ENCODE measurements around the gene FBXO11. TPM values are rescaled to one million over a fixed set of nuclear protein-coding genes. Genes with fewer than 3 reads are reported as not detected.

The FBXO11 gene
- total RNA-seq, 1 donor from 2014 or later: 75.0 TPM

GRCh38 chr2:47809903-47810302, 96.4 kb downstream of the FBXO11 start:
- Histone ChIP-seq H3K4me1 (no peaks in the 10 kb centered on the region), H3K36me3 (peaks cover 96% of the 10 kb centered on the region), H3K9me3 (no peaks in the 10 kb centered on the region), H3K27ac (no peak overlapping the region), H3K27me3 (ENCODE audit: low read depth) (no peaks in the 10 kb centered on the region), H3K4me3 (no peak overlapping the region)
- ATAC-seq (no peak), DNase-seq (no peak)
- intact Hi-C loops (cut with DNase I): no loop called here
- no peak for TF ChIP-seq CTCF (IDR thresholded peaks at IDR 0.05)

GRCh38 chr2:47808614-47809013, 97.7 kb downstream of the FBXO11 start:
- ATAC-seq (no peak), DNase-seq (no peak)
- TF ChIP-seq CTCF (IDR thresholded peaks at IDR 0.05): no peak
- Histone ChIP-seq H3K4me3 (no peak overlapping the region), H3K4me1 (no peaks in the 10 kb centered on the region), H3K27ac (no peak overlapping the region), H3K36me3 (peaks cover 98% of the 10 kb centered on the region), H3K27me3 (ENCODE audit: low read depth) (no peaks in the 10 kb centered on the region), H3K9me3 (peaks cover under 1% of the 10 kb centered on the region)
- intact Hi-C loops (cut with DNase I): no loop called here

GRCh38 chr2:47805850-47806249, 100.4 kb downstream of the FBXO11 start:
- Histone ChIP-seq H3K27ac (no peak overlapping the region), H3K4me1 (no peaks in the 10 kb centered on the region), H3K9me3 (peaks cover 8% of the 10 kb centered on the region), H3K4me3 (no peak overlapping the region), H3K36me3 (peaks cover 99% of the 10 kb centered on the region), H3K27me3 (ENCODE audit: low read depth) (no peaks in the 10 kb centered on the region)
- ATAC-seq (no peak), DNase-seq (no peak)
- no peak for TF ChIP-seq CTCF (IDR thresholded peaks at IDR 0.05)
- intact Hi-C loops (cut with DNase I): no loop called here

GRCh38 chr2:47803770-47804169, 102.5 kb downstream of the FBXO11 start:
- ATAC-seq (no peak), DNase-seq (no peak)
- H3K36me3 ChIP-seq: peaks cover 99% of the 10 kb centered on the region
- no peak for TF ChIP-seq CTCF (IDR thresholded peaks at IDR 0.05)
- peaks cover 8% of the 10 kb centered on the region for H3K9me3 ChIP-seq
- no peaks in the 10 kb centered on the region for H3K27me3 ChIP-seq (ENCODE audit: low read depth)
- H3K4me1 ChIP-seq: no peaks in the 10 kb centered on the region
- no peak overlapping the region for H3K27ac ChIP-seq
- intact Hi-C loops (cut with DNase I): no loop called here
- H3K4me3 ChIP-seq: no peak overlapping the region

GRCh38 chr2:47803363-47803762, 102.9 kb downstream of the FBXO11 start:
- DNase-seq: no peak
- H3K4me3 ChIP-seq: no peak overlapping the region
- no peak for TF ChIP-seq CTCF (IDR thresholded peaks at IDR 0.05)
- intact Hi-C loops (cut with DNase I): no loop called here
- no peak for ATAC-seq
- H3K4me1 ChIP-seq: no peaks in the 10 kb centered on the region
- peaks cover 100% of the 10 kb centered on the region for H3K36me3 ChIP-seq
- H3K27me3 ChIP-seq (ENCODE audit: low read depth): no peaks in the 10 kb centered on the region
- peaks cover 8% of the 10 kb centered on the region for H3K9me3 ChIP-seq
- H3K27ac ChIP-seq: no peak overlapping the region

GRCh38 chr2:47801118-47801517, 105.2 kb downstream of the FBXO11 start:
- Histone ChIP-seq H3K4me1 (no peaks in the 10 kb centered on the region), H3K36me3 (peaks cover 100% of the 10 kb centered on the region), H3K9me3 (peaks cover 8% of the 10 kb centered on the region), H3K27me3 (ENCODE audit: low read depth) (no peaks in the 10 kb centered on the region), H3K27ac (no peak overlapping the region), H3K4me3 (no peak overlapping the region)
- no peak for TF ChIP-seq CTCF (IDR thresholded peaks at IDR 0.05)
- ATAC-seq (no peak), DNase-seq (no peak)
- intact Hi-C loops (cut with DNase I): no loop called here

Measured in lower lobe of right lung (tissue), 2 donors.